Activated T-cell treated with anti-CD3 and anti-CD28 coated beads for 4 hours (primary cell): Measurements from ENCODE around the gene MLEC.

Experiments used
- DNase-seq: peaks from one replicate; pipeline ENCODE4 v3.0.0-alpha.2; 2020

MLEC gene

DNA sequence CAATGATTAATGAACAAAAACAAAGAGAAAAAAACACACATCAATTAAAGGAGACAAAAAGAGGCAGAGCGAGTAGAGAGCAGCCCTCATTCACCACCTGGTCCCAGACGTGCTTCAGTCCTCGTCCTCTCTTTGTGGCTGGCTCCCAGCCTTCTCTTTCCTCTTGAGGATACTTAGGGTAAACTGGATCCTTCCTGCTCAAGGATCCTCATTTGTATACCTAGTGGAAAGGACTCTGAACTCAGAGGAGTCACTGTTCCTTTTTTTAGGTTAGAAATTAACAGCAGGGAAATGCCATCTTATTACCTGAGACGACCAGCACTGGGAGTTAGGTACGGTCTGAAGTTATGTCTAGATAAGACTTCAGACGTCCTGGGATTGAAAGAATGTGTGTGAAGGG, 9.7 kb downstream of the MLEC start:
- no peak for DNase-seq

DNA sequence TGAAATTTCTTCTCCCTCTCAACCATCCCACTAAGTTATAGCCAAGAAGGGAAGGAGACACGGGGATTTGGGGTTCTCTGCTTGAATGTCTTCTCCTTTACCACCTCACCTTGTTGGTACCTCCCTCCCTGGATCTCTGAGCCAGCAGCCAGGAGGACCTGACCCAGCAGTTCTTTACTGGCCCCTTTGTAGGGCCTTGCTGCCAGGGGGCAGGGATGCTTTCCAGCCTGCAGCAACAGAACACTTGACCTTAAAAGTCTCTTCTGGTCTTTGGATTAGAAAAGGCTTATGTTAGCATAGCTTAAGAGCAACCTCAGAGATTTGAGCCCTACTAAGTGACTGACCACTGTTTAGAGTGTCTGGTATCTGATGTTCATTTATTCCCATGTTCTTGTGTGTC, 10.4 kb downstream of the MLEC start:
- DNase-seq, result no peak

DNA sequence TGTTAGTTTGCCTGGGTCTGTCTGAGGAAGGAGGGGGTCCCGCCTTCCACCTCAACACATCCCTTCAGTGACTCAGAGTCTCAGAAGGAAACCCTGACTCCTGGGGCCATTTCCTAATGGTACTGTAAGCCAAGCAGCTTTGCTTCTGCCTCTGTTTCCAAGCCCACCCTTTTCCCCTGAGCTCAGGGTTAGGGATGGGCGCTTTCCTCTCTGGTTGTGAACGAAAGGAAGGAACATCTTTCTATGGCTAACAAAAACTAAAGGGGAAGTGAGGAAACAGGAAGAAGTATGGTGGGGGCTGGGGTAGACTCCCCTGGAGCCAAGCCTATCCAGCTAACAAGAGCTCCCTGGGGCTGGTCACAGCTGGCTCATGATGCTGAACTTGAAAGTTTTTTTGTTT, 11.7 kb downstream of the MLEC start:
- DNase-seq, result no peak

DNA sequence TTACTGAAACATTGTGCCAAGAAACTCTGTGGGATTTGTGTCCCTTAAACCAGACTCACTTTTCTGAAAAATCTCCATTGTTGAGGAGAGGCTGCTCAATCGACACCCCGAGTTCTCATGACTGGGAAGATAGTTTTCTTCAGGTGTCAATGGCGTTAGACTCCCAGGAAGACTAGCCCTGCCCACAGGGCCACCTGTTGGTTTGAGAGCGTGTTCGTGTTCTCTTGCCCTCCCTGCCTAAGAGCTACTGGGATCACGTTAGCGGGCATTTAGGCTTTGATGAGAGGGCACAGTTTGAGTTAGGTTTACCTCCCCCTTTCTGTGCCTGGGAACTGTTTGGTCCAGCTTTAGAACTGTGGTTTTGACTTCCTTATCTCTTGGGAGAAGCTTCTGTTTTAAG, 12.6 kb downstream of the MLEC start:
- no peak for DNase-seq

DNA sequence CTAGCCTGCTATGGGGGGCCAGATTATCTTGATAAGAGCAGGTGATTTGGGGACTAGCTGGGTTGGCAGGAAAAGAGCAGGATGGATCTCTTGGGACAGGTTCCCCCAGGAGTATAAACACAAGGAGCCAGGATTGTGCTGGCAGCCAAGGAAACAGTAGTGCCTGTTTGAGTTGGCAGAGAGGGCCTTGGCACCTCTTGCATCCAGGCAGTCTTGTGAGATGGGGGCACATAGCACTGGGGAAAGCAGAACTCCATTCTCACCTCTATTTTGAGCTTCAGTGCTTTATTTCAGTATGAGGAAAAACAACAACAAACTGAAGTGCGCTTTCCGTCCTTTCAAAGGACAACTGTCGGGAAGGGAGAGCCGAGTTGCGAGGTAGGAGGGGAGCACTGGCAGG, 13.9 kb downstream of the MLEC start:
- no peak for DNase-seq

DNA sequence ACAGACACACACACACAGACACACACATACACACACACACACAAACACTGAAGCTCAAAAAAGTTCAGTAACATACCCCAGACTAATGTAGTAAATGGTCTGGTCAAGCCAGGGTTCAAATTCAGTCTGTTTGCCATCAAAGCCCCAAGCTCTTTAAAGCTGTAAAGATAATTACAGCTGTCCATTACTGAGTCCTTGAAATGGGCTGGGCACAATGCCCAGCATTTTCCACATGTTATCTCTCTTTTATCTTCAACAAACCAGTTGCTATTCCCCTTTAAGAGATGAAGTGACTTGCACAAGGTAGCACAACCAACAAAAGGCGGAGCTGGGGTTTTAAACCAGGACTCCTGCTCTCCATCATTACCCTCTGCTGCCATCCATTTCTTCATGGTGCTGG, 15.7 kb downstream of the MLEC start:
- DNase-seq, result no peak

DNA sequence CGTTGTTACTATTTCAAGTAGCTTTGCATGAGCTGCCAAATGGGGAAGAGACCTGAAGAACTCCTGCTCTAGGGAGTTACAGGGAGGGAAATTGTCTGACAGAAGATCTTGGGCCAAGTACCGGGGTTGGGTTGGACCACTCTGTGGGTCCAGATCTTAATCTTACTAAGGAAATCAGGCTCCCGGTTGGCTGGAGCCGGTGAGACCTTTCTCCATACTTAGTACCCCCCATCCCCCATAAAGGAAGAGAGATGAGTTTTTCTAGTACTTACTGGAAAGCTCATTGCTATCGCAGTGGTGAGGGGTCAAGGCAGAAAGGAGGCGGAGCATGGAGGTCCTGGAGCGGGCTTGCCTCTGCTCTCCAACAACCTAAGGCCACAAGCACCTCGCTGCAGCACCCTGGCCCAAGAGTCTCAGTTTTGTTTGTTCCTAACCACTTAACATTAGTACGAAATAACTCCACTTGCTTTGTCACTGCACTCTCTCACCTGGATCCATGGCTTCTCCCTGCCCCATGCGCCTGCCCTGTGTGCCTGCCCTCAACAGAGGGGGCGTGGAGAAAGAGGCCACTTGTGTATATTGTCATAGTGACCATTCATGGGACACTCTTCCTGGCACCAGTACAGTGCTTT, 16.5 kb downstream of the MLEC start:
- DNase-seq, result no peak

DNA sequence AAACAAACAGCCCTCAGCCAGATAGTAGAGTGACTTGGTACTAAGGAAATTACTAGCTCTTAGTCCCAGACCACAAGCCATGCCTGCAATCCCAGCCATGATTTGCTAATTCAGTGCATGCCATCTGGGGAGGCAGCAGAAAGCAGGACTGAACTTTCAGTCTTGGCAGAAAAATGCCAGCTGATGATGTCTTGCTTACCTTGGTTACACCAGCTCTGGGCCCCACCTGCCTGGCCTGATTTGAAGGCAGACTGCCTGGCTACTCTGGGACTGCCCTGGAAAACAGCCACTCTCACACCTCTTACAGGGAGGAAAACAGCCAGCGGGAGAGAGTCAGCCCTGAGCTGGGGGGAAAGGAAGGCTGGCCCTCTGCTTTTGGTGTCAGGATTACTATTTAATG, 18.7 kb downstream of the MLEC start:
- no peak for DNase-seq

DNA sequence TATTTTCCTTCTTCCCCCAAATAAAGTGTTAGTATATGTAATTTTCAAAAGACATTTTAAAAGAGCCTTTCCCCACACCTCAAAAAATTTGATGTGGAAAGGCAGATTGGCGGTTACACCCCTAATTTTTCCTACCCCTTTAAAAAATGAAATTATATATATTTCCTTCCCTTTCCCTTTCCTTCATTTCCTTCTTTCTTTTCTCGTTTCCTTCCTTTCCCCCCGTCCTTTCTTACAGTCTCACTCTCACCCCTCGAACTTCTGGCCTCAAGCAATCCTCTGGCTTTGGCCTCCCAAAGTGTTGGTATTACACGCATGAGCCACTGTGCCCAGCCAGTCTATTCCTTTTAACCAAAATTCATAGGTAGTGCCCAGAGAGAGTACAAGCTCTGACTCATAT, 19.1 kb downstream of the MLEC start:
- DNase-seq, result no peak

DNA sequence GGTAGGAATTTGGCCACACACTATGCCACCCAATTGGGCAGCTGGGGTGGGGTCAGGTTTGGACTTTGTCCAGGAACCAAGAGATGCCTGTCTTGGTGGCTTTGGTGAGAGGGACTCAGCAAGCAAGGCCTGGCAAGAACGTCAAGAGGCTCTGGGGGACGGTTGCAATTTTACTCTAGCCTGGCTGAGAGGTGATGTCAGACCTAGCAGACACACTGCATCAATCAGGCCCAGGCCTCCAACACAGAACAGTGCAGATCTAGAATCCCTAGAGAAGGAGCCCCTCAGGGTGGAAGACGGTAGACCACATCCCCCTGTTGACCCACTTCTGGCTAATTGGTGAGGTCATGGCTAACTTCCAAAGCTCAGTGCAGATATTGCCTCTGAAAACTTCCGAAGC, 21.7 kb downstream of the MLEC start:
- no peak for DNase-seq

DNA sequence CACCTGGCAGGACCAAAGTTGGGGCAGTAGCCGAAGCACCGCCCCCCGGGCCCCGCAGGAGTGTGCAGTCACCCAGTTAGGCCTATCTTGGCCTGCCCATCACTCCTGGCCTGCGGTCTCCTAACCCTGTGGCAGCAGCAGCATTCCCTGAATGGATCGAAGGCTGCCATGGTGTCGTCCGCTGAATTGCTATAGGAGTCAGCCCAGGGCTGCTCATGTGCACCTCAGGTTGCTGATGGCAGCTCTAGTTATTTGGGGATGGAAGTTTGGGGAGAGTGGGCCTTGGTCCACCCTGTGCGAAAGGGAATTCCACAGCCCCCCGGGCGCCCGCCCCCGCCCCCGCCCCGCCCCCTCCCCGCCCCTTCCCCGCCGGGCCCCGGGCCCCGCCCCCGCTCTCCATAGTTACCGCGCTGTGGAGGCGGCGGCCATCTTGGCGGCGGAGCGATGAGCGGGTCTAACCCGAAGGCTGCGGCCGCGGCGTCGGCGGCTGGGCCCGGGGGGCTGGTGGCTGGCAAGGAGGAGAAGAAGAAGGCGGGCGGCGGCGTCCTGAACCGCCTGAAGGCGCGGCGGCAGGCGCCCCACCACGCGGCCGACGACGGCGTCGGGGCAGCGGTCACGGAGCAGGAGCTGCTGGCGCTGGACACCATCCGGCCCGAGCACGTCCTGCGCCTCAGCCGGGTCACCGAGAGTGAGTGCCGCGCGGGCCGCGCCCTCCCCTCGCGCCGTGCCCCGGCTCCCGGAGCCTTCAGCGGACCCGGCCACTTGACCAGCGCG, 23.3 kb downstream of the MLEC start, which contains the start of gene UNC119B:
TSS of gene UNC119B (plus strand) at position 428 of the 774 bp plus-strand sequence. CDS start at position 445, 17 bp downstream.
- peak; percentile 70 for DNase-seq

DNA sequence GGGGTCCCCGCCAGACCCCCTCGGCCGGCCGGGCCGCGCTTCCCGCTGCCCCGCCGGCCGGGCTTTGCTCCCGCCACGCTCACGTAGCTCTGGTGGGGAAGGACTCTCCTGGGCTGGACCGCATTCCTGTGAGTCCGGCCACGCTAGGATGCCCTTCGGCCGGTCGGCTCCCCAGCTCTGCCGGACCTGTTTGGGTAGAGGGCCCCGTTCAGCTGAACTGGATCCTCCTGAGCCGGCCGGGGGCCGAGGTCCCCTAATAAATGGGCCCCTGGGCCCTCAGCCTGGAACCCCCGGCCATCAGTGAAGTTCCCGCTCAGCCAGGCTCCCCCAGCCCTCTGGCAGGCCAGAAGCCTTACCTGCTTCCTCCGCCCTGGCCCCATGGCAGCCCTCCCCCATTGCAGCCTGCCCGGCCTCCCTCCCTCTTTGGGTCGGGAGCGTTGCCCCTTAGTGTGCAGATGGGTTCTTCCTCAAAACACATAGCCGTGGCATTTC, 23.9 kb downstream of the MLEC start:
- DNase-seq, result no peak

DNA sequence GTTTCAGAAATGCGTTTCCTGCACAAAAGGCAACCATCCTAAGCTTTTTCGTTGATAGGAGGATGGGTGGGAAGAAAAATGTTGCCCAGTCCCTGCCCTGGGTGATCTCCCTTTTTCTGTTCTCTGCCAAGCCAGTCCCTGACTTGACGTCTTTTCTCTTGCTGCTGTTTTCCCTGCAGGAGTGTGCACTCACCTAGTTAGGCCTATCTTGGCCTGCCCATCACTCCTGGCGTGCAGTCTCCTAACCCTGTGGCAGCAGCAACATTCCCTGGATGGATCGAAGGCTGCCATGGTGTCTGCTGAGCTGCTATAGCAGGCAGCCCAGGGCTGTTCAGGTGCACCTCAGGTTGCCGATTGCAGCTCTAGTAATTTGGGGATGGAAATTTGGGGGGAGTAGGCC, 24.5 kb downstream of the MLEC start:
- no peak for DNase-seq

DNA sequence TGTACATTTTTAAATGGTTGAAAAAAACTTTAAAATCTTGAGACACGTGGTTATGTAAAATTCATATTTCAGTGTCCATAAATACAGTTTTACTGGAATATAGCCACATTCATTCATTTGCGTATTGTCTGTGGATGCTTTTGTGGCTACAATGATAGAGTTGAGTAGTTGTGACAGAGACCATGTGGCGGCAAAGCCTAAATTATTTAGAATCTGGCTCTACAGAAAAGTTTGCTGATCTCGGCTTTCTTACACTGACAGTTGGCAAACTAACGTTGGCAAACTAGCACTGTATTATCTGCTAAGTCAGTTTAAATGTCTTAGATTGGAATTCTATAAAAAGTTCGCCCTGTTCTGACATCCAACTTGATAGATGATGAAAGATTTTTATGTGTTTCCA, 25.7 kb downstream of the MLEC start:
- DNase-seq, result no peak

DNA sequence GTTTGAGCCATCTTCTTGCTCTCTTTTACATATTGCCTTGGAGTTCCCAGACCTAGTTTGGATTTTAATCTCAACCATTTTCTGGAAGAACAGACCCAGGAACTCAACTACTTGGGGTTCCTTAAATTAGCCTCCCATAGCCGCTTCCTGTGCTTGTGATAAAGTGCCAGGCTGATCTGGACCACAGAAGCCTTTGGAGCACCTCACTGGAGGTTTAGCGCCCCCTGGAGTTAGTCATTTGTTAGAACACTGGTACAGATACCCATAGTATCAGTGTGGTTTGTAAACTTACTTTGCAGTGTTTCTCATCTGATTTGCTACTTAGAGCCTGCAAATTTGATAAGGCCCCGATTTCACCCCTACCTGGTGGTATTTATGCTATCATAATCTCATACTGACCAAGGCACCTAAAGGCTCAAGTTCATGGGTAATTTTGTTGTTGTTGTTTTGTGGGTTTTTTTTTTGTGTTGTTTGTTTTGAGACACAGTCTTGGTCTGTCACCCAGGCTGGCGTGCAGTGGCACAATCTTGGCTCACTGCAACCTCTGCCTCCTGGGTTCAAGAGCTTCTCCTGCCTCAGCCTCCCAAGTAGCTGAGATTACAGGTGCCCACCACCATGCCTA, 27.0 kb downstream of the MLEC start:
- peak; percentile 71 for DNase-seq

DNA sequence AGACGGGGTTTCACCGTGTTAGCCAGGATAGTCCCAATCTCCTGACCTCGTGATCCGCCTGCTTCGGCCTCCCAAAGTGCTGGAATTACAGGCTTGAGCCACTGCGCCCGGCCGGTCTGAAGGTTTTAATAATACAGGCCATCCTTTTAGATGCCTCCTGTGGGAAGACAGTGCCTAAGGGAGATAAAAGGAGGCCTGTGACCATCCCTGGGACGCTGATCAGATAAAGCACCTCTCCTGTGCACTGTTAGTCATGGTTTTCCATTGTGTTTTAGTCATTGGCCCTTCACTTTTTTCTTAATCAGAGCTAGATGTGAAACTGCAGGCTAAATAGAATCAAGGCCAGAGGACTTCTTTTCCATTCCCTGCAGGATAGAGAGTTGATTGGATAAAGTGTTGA, 31.1 kb downstream of the MLEC start:
- no peak for DNase-seq

DNA sequence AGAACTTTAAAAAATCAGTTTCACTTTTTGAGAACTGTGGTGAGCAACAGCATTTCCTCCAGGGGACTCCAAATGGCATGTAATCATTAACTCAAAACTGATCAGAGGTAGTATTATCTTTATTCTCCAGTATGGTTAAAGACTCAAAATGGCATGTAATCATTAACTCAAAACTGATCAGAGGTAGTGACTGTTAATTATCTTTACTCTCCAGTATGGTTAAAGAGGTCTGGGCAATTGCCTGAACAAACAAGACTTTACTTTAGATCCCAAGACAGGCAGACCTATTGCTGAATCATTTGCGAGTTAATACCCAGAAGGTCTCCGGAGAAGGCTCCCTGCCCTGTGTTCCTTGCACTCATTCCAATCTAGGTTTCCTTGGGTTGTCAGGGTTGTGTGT, 32.1 kb downstream of the MLEC start:
- no peak for DNase-seq

DNA sequence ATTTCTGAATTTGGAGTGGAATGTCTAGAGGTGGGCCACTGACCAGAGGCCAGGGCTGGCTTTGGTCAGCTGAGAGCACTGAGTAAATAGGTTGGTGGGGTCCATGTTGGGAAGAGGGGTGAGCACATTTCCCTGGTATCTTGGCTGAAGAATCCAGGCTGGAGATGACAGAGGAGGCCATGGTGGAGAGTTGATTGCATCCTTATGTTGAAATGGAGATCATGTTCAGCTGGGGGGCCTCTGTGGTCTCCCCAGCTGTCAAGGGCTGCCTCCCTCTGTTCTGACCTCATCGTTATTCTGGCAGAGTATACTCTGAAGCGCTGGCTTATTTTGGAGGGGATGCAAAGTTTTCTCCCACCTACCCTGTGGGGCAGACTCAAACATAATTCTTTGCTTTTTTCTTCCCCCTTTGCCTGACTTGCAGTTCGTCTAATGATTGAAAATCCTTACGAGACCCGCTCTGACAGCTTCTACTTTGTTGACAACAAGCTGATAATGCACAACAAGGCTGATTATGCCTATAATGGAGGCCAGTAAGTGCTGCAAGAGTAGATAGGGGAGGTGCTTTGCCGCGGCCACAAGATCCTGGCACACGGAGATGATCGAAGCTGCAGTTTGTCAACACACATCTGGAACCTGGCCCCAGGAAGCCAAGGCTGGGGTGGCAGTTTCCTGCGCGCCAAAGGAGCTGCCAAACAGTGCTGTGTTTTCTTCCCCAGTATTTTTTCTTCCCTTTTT, 32.7 kb downstream of the MLEC start:
- no peak for DNase-seq

DNA sequence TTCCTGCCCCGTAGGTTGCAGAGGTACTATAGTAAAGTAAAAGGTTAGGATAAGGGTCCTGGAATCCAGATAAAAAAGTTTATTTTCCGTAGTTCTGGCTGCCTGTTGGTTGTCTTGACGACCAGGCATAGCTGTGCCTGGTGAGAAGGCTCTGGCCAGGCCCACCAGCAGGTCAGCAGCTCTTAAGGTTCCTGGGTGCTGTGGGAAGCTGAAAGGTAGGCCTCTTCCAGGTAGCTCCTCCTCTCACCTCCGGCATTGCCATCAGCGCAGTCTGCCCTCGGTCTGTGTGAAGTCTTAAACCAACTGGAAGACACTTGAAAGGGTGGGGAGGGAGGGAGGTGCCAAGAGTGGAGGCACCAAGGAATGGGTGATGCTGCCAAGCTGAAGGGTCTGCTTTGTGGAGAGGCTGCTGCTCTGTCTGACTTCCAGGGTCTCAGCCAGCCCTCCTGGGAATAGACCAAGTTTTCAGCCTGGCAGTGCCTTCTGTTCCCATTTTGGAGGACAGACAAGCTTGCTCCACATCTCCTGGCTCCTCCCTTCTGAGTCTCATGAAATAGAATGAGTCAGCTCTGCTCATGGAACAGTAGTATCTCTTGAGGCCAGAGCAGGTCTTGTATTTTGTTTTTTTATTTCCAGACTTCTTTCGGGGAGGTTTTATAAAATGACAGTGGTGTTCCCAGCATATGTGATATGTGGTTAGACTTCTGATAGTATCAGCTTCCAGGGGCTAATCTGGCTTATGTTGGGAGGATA, 33.5 kb downstream of the MLEC start:
- no peak for DNase-seq

DNA sequence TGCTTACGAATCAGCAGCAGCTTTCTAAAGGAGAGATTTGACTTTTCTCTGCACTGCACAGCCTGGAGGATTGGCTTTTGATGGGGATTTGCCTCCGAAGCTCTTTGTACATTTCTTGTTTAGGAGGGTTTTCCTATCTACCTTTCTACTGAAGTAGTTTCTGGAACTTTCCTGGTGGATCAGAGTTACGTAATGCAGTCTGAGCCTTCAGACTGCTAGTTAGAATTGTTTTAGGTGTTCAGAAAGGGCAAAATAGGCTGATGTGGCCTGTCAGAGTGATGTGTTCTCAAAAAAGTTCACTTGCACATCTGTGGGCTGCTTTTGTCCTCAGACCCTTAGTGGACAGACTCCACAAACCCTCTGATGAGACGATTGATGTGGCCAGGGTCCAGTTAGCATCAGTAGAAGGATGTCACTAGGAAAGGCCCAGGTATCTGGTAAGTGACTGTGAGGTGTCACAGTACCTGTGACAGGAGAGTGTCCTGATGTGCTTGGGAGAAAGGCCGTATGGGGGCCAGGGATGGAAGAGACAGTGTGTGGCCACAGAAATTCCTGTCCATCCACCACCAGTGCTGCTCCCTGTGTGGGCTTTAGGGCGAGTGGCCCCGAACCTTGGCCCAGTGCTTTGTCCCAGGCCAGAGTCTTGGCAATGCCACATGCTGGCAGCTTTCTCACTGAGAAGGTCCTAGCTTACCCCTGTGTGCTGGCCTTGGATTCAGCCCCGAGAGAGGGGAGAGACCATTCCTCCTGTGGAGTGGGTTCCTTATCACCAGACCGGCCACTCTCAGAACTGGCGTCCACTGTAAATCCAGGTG, 34.2 kb downstream of the MLEC start:
- DNase-seq, result no peak

DNA sequence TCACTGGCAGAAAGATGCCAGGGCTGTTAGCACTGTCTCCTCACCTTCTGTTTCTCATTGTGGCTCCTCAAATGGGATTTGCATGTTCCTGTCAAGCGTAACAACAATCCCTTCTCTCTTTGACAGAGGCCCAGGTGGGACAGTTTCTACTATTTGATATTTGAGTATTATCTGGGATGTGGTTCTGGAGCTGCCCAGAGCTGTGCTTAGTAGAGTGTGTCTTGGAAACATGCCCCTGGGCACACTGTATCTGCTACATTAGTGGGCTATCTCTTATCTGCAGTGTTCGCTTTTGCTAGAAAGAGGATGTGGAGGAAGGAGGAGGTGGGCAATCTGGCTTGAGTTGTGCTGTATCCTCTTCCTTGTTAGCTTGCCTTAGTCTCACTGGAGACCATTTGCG, 34.9 kb downstream of the MLEC start:
- DNase-seq, result no peak

DNA sequence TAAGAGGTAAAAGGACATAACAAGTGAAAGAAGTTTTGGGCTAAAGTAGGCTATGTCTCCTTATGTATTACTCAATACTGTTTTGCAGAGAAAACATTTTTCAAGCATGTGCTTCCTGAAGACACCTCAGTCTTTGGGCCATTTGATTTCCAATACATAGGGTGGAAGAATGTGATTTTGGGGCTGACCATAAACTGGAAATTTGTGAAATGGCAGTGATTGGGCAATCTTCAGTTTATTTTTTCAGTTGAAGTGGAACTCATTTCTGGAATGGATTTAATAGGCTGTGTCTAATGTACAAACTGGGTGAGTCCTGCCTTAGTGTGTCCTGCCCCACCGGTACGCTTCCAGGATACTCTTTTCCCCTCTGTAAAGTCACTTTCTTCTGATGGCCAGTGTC, 35.8 kb downstream of the MLEC start:
- DNase-seq, result no peak
